ENCODE measurements around the gene ARID4B. TPM values are rescaled to one million over a fixed set of nuclear protein-coding genes. Genes with fewer than 3 reads are reported as not detected.

The ARID4B gene
- total and polyA plus RNA-seq, 2 of the 13 experiments (the other 11 are each of a cell fraction or from before 2014, with no cell fraction given) = 9.7 to 24.6 TPM

DNA sequence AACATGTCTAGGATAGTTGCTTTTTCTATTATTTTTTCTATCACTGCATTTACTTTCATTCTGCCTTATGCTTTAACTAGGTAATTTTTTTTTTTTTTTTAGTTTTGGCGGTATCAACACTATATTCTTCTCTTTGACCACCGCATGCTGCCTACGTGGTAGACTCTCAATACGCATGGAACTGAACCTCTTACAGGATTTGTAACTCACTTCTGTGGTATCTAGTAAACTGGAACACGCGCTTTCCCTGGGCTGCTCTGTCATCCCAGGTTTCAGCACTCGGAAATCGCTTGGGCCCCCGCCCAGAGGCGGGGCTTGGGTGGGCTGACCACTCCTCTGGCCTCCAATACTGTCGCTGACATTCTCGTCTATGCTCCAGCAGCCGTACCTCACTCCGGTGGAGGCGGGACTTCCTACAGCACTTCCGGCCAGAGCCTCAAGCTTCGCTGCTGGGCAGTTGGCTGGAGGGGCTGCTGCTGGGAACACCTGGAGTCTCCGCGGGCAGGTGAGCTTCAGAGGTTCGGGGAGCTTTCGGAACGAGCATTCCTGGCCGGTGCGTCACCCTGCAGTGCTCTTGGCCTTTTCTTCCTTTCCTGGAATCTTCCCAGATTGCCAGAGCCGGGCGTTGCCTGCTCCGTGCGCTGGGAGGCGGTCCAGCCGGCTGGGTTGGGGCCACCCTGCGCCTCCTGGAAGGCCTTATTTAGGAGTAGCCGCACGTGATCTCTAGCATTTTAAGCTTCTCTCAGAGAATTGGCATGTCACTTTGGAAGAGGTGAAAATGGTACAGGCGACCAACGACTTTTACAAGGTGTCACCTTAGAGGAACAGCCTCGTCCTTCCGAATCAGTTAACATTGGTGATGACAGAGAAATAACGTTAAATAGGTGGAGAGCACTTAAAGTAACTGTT, 39.3 kb upstream of the ARID4B start, which contains the start of gene TBCE (continued):
- TF ChIP-seq KDM2A (CRISPR knock-in tag; IDR thresholded peaks at IDR 0.05; ENCODE audit: borderline replicate concordance, low read depth) (peak; percentile 80), PHF8 (CRISPR knock-in tag; IDR thresholded peaks at IDR 0.05) (peak; percentile 86), MXD4 (CRISPR knock-in tag; IDR thresholded peaks at IDR 0.05) (peak; percentile 60), ARNTL (CRISPR knock-in tag; IDR thresholded peaks at IDR 0.05) (0 out of 2 replicates have a peak, but pooled peaks have one; percentile 28), ZNF549 (CRISPR knock-in tag; IDR thresholded peaks at IDR 0.05) (no peak), KAT8 (CRISPR knock-in tag; IDR thresholded peaks at IDR 0.05) (peak; percentile 83), SAP130 (CRISPR knock-in tag; IDR thresholded peaks at IDR 0.05; ENCODE audit: low read depth) (peak; percentile 90), TIGD3 (CRISPR knock-in tag; IDR thresholded peaks at IDR 0.05; ENCODE audit: borderline replicate concordance) (0 out of 2 replicates have a peak, but pooled peaks have one; percentile 32)
- TF ChIP-seq, protein P1, sequence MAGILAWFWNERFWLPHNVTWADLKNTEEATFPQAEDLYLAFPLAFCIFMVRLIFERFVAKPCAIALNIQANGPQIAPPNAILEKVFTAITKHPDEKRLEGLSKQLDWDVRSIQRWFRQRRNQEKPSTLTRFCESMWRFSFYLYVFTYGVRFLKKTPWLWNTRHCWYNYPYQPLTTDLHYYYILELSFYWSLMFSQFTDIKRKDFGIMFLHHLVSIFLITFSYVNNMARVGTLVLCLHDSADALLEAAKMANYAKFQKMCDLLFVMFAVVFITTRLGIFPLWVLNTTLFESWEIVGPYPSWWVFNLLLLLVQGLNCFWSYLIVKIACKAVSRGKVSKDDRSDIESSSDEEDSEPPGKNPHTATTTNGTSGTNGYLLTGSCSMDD (CRISPR knock-in tag; IDR thresholded peaks at IDR 0.05) = no peak
- TF ChIP-seq, protein P2, sequence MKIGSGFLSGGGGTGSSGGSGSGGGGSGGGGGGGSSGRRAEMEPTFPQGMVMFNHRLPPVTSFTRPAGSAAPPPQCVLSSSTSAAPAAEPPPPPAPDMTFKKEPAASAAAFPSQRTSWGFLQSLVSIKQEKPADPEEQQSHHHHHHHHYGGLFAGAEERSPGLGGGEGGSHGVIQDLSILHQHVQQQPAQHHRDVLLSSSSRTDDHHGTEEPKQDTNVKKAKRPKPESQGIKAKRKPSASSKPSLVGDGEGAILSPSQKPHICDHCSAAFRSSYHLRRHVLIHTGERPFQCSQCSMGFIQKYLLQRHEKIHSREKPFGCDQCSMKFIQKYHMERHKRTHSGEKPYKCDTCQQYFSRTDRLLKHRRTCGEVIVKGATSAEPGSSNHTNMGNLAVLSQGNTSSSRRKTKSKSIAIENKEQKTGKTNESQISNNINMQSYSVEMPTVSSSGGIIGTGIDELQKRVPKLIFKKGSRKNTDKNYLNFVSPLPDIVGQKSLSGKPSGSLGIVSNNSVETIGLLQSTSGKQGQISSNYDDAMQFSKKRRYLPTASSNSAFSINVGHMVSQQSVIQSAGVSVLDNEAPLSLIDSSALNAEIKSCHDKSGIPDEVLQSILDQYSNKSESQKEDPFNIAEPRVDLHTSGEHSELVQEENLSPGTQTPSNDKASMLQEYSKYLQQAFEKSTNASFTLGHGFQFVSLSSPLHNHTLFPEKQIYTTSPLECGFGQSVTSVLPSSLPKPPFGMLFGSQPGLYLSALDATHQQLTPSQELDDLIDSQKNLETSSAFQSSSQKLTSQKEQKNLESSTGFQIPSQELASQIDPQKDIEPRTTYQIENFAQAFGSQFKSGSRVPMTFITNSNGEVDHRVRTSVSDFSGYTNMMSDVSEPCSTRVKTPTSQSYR (CRISPR knock-in tag; IDR thresholded peaks at IDR 0.05; ENCODE audit: borderline replicate concordance) = no peak
- TF ChIP-seq, protein P3, sequence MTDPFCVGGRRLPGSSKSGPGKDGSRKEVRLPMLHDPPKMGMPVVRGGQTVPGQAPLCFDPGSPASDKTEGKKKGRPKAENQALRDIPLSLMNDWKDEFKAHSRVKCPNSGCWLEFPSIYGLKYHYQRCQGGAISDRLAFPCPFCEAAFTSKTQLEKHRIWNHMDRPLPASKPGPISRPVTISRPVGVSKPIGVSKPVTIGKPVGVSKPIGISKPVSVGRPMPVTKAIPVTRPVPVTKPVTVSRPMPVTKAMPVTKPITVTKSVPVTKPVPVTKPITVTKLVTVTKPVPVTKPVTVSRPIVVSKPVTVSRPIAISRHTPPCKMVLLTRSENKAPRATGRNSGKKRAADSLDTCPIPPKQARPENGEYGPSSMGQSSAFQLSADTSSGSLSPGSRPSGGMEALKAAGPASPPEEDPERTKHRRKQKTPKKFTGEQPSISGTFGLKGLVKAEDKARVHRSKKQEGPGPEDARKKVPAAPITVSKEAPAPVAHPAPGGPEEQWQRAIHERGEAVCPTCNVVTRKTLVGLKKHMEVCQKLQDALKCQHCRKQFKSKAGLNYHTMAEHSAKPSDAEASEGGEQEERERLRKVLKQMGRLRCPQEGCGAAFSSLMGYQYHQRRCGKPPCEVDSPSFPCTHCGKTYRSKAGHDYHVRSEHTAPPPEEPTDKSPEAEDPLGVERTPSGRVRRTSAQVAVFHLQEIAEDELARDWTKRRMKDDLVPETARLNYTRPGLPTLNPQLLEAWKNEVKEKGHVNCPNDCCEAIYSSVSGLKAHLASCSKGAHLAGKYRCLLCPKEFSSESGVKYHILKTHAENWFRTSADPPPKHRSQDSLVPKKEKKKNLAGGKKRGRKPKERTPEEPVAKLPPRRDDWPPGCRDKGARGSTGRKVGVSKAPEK (CRISPR knock-in tag; IDR thresholded peaks at IDR 0.05; ENCODE audit: borderline replicate concordance) = peak; percentile 47; the same call in 1 of the 2 replicates
- TF ChIP-seq, protein P4, sequence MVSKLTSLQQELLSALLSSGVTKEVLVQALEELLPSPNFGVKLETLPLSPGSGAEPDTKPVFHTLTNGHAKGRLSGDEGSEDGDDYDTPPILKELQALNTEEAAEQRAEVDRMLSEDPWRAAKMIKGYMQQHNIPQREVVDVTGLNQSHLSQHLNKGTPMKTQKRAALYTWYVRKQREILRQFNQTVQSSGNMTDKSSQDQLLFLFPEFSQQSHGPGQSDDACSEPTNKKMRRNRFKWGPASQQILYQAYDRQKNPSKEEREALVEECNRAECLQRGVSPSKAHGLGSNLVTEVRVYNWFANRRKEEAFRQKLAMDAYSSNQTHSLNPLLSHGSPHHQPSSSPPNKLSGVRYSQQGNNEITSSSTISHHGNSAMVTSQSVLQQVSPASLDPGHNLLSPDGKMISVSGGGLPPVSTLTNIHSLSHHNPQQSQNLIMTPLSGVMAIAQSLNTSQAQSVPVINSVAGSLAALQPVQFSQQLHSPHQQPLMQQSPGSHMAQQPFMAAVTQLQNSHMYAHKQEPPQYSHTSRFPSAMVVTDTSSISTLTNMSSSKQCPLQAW (CRISPR knock-in tag; IDR thresholded peaks at IDR 0.05) = no peak; the same call in none of the 2 replicates
- TF ChIP-seq, protein P5, sequence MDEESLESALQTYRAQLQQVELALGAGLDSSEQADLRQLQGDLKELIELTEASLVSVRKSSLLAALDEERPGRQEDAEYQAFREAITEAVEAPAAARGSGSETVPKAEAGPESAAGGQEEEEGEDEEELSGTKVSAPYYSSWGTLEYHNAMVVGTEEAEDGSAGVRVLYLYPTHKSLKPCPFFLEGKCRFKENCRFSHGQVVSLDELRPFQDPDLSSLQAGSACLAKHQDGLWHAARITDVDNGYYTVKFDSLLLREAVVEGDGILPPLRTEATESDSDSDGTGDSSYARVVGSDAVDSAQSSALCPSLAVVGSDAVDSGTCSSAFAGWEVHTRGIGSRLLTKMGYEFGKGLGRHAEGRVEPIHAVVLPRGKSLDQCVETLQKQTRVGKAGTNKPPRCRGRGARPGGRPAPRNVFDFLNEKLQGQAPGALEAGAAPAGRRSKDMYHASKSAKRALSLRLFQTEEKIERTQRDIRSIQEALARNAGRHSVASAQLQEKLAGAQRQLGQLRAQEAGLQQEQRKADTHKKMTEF (CRISPR knock-in tag; IDR thresholded peaks at IDR 0.05) = peak; percentile 68; the same call in 1 of the 2 replicates

Data from HepG2 (cell line).